Fibroblast of skin of left biceps (primary cell): Measurements from ENCODE around the gene S100A5.
"Not testable (repeated sequence)": the region's sequence is repeated elsewhere in the genome, so short reads cannot be mapped to it uniquely, and the experiment has no call there.

Source experiments
- DNase-seq, 2 experiments: peaks; one replicate each; pipeline ENCODE4 v3.0.0-alpha.2; 2013; ENCODE audit warnings: low read depth in 2 of 2

The S100A5 gene, protein sequence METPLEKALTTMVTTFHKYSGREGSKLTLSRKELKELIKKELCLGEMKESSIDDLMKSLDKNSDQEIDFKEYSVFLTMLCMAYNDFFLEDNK

DNA sequence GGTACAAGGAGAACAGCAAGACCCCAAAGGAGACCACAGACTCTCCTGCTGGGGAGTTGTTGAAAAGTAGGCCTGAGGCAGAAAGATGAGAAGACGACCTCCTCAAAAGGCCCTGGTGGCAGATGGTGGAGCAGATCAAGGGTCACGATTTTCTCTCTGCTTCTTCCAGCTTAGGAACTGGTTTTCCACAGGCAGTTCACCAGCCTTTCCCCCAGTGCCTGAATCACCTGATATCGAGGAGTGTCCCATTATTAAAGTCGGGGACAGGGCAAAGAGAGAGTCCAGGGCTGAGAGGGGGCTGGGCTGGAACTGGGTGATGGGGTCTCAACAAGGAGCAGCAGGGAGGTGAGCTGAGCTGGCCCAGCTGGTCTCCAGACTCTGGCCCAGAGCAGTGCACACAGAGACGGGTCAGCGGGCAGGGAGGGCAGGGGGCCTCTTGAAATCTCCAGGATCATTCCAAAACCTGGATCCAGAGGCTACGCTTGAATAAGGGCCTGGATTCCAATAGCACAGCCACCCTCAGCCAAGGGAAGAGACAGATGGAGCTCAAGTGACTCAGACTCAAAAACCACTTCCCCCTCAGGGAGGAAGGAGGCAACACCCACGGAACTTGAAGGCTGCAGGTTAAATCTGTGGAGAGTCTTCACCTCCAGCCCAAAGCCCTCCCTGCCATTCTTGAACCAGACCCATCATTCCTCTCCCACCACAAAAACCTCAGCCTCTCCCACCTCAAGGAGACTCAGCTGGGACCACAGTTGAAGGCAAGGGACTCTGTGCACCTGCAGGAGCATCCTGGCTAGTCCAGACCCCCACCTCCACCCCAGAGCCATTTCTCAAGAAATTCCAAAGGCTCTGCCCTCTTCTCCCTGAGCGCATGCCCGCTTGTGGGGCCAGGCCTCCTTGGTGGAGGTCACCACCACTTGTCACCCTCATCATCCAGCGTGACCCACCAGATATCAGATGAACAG is at the start of gene S100A5:
Gene S100A5 (minus strand): TSS at position 541 of the 968 bp plus-strand sequence. CDS start 743 bp downstream, outside the sequence.
- DNase-seq, result no peak

DNA sequence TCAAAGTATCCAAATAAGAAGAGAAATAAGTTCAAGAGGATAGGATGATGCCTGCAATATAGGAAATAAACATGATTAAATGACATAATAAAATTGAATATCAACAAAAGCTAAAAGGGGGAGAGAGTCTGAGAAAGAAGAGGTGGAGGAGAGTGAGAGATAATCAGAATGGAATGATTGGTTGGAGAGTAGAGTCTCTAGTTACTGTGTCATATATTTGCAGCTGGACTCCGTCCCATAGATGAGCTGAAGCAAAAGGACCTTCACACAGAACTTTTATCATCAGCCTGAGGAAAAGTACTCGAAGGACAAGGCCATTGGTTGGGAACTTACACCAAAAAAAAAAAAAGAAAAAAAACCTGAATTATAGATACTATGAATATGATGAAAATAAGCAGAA is 47.7 kb upstream of the S100A5 start:
- DNase-seq, result no peak

DNA sequence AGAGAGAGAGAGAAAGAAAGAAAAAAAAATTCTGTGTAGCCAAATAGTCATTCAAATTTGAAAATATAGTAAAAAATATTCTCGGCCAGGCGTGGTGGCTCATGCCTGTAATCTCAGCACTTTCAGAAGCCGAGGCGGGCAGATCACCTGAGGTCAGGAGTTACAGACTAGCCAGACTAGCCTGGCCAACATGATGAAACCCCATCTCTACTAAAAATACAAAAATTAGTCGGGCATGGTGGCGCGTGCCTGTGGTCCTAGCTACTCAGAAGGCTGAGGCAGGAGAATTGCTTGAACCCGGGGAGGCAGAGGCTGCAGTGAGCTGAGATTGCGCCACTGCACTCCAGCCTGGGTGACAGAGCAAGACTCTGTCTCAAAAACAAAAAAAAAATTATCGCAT is 47.3 kb upstream of the S100A5 start:
- not testable (repeated sequence) for DNase-seq

DNA sequence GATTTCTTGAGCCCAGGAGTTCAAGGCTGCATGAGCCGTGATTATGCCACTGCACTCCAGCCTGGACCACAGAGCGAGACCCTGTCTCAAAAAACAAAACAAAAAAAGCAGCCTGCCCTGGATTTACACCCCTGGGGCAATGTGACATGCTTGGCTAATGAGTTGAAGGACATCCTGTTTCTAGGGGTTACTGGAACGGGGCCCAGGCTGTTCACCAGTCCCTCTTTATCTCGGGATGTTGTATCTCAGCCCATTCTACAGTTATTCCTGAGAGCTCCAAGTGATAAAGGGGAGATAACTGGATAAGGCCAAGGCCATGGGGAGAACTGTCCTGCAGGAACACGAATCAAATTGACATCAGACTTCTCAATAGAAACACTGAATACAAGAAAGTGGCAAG is 46.6 kb upstream of the S100A5 start:
- no peak for DNase-seq

DNA sequence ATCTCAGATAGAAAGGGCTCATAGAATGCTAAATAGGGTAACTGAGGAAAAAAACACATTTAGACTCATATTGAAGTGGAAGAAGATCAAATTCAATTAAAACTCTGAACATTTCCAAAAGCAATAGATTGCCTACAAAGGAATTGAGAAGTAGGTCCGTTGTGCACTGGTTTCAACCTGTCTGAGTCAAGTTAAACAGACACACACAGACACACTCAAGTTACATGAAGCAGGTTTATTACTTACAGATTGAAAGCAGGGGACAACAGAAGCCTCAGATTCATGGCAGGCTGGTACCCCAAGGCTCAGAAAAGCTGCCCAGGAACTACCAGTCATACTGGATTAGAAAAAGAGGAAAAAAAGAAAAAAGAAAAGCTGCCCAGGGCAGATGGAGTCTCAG is 45.6 kb upstream of the S100A5 start:
- DNase-seq, result no peak

DNA sequence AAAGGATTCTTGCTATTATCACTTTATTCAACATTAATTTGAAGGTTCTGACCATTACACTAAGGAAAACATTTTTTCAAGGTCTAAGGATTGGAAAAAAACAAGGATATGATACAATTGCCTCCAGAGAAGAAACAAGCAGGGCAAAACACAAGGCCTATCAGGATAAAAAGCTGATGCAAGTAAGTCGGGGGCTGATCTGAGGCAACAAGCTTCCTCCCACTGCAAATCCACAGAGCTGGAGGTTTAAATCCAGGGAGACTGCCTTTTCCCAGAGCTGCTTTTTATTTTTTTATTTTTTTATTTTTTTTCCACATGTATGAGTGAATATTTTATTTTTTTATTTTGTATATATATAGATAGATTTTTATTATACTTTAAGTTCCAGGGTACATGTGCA is 44.3 kb upstream of the S100A5 start:
- no peak for DNase-seq

DNA sequence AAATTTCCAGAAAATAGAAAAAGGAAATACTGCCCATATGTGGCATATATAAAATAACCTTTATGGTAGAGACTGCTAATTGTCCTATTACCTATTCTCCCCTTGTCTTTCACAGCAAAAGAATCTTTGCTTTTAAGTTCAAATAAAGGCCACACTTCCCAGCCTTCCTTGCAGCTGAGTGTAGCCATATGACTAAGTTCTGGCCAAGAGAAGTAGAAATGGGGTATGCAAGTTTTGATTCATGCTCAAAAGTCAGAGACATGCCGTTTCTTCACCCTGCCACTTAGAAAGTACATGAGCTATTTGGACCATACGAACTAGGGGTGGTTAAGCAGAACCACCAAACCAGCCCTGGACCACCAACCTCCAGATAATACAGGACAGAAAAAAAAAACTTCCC is 43.2 kb upstream of the S100A5 start:
- no peak for DNase-seq

DNA sequence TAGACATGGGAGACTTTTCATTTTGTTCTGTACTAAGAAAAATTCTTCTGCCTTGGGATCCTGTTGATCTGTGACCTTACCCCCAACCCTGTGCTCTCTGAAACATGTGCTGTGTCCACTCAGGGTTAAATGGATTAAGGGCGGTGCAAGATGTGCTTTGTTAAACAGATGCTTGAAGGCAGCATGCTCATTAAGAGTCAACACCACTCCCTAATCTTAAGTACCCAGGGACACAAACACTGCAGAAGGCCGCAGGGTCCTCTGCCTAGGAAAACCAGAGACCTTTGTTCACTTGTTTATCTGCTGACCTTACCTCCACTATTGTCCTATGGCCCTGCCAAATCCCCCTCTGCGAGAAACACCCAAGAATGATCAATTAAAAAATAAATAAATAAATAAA is 42.8 kb upstream of the S100A5 start:
- DNase-seq, result not testable (repeated sequence)

DNA sequence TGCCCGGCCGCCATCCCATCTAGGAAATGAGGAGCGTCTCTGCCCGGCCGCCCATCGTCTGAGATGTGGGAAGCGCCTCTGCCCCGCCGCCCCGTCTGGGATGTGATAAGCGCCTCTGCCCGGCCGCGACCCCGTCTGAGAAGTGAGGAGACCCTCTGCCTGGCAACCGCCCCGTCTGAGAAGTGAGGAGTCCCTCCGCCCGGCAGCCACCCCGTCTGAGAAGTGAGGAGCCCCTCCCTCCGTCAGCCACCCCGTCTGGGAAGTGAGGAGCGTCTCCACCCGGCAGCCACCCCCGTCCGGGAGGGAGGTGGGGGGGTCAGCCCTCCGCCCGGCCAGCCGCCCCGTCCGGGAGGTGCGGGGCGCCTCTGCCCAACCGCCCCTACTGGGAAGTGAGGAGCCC is 42.1 kb upstream of the S100A5 start:
- not testable (repeated sequence) for DNase-seq

DNA sequence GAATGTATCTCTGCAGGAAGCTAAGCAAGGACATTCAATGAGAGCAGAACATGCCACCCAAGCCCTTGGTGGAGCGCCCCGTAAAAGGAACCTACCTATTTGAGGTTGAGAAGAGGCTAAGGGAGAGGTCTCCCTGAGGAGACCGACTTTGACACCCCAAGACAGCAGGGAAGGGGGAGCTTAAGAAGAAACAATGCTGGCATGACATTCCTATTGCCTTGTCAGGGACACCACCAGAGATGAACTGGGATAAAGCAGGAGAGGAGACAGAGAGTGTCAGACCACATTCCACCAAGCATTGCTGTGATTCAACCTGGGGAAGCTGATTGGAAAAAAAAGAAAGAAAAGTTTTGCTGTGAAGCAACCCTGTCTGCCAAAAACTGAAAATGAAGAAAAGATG is 38.2 kb upstream of the S100A5 start:
- DNase-seq, result no peak

DNA sequence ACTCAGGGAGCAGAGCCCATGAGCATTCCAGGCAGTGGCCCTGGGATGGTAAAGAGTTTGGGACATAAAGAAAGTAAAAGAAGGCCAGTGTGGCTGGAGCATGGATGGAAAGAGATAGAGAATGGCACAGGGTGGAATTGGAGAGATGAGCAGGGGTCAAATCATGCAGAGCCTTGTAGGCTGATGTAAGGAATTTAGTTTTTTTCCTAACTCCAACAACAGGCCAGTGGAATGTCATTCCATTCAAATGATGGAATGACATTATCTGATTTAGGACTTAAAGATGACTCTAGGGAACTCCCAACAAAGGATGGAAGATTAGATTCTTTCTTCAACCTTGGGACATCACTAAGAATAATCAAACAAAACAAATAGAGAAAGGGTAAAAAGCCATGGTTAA is 37.8 kb upstream of the S100A5 start:
- DNase-seq, result peak; percentile 40 to 49

DNA sequence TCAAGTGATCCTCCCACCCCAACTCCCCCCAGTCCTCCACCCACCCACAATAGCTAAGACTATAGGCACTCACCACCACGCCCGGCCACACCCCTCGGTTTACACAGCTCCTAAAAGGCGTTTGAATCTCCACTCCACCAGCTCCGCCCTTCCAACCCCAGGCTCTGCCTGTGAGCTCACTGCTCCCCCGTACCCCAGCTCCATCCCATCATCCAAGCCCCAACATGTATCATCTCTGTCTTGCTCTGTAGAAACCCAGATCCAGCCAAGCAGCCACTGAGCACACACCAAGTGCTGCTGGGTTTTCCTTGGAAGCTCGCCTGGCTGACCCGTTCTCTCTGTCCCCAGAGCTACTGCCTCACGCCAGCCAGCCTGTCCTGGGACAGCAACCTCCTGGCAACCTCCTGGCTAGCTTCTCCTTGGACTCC is 36.9 kb upstream of the S100A5 start:
- no peak for DNase-seq

DNA sequence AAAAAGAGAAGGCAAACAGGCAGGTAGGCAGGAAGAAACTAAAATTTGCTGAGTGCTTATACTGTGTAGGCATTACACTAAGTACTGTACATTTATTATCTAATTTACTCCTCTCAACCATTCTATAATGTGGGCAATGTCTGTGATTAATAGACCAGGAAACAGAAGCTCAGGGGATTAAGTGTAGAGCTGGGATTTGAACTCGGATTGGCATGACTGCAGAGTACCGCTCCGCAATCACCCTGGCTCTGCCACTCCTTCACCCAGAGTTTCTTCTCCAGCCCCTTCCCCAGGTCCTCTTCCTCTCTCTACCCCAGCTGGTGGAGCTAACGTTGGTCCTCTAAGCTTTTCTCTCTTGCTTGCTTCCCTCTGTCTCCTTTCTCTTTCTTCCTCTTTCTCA is 36.4 kb upstream of the S100A5 start:
- DNase-seq, result no peak

DNA sequence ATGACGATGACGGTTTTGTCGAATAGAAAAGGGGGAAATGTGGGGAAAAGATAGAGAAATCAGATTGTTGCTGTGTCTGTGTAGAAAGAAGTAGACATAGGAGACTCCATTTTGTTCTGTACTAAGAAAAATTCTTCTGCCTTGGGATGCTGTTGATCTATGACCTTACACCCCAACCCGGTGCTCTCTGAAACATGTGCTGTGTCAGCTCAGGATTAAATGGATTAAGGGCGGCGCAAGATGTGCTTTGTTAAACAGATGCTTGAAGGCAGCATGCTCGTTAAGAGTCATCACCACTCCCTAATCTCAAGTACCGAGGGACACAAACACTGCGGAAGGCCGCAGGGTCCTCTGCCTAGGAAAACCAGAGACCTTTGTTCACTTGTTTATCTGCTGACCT is 34.8 kb upstream of the S100A5 start:
- not testable (repeated sequence) for DNase-seq

DNA sequence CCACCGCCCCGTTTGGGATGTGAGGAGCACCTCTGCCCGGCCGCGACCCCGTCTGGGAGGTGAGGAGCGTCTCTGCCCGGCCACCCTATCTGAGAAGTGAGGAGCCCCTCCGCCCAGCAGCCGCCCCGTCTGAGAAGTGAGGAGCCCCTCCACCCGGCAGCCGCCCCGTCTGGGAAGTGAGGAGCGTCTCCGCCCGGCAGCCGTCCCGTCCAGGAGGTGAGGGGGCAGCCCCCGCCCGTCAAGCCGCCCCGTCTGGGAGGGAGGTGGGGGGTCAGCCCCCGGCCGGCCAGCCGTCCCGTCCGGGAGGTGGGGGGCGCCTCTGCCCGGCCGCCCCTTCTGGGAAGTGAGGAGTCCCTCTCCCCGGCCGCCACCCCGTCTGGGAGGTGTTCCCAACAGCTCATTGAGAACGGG is 34.4 kb upstream of the S100A5 start:
- DNase-seq, result not testable (repeated sequence)

DNA sequence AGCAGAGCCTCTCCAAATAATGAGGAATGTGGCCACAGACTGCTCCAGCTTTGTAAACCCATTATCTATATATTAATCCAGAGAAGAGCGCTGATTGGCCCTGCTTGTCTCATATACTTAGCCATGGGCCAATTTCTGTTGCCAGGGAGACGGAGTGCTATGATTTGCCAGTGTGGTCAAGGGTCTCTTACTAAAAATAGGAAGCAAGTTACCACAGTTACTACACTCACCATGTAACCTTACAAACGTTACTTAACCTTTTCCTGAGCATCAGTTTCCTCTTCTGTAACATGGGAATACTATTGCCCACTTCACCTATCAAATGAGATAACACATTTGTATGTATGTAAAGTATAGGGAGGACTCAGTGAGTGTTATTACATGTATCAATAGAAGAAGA is 32.6 kb upstream of the S100A5 start:
- DNase-seq, result no peak

DNA sequence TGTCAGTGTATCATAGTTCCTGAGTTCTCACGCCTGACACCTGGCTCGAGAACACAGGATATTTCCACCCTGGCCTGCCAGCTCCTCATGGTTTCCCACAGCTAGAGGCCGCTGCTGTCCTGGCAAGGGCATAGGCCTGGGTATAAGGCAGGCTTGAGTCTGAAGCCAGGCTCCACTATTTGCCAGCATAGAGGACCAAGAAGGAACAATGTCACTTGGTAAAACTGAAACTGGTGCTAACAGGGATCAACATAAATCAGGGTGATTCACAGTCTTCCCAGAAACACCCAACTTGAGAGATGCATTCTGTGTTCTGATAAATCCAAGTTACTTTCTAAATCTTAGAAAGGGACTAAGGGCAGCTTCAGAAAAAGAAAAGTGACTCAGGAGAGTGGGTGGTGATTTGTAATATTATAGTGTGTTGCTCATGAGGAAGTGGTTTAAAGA is 31.9 kb upstream of the S100A5 start:
- DNase-seq, result peak in 1 of 2 experiments; percentile 33

DNA sequence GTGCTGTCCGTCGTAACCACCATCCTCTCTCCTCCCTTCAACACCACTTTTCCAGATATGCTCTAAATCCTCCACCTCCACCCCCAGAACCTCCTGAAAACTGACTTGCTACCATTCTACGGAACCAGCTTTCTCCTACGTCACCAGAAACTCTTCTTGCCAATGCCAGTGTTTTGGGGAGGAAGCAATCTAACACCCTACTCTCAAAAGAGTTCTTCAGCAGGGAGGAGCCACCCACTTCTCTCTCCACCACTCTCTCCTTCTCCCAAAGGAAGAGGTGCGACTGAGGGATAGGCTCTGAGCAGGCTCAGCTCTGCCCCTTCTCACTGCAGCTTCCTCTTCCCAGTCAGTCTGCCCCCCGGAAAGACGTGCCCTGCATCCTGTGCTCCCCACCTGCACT is 31.0 kb upstream of the S100A5 start:
- DNase-seq, result no peak

DNA sequence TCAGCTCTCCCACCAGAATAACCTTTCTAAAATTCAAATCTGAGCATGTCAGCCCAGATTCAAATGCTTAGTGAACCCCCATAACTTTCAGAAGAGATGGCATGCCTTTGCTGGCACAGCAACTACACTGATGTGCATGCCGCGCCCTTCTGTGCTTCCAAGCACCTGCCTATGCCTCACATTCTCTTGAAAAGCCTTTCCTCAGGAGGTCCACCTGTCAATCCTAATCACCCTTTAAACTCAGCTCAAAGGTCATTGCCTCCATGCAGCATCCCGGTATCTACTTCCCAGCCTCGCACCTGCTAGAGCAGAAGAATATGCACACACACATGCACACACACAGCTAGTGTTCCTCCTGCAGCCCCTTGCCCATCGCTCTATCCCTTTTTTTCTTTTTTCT is 30.1 kb upstream of the S100A5 start:
- DNase-seq, result no peak

DNA sequence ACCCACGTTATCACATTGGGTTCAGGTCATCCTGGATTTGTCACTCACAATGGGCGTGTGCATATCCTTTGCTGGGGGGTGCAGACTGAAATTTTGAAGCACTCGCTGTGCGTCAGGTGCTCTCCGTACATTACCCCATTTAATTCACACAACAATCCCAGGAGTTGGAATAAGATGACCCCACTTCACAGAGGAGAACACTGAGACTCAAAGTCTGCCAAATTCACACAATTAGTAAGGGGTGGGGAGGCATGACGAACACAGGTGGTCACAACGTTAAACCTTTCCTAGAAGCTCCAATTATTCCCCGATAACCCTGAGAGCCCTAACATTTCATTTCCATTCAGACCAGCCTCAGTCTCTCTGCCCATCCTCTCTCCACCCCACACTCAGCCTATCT is 28.7 kb upstream of the S100A5 start:
- DNase-seq, result no peak

DNA sequence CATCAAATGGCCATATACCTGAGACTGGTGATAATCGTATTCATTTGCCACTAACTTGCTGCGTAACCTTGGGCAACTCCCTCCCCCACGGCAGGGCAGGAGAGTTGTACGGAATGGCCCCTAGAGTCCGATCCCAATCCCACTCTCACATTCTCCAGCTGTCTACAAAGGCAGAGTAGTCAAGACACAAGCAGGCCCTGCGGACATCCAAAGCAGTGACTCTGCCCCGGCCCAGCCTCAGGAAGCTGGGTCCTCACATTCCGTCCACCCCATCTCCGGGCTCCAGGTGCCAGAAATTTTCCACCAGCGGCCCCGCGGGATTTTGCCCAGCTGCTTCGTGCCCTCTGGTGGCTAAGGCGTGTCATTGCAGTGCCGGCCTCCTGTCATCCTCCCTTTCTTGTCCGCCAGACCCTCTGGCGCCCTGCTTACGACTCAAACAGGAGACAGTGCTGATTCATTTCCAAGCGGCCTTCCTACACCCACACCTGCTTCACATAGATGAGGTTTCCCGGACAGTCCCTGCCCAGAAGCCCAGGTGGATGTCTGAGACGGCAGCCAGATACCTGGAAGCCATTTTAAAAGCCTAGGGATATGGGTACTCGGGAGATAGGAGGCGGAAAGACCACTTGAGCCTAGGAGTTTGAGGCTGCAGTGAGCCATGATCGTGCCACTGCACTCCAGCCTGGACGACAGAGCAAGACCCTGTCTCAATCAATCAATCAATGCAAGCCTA is 27.8 kb upstream of the S100A5 start:
- peak; percentile 55 to 57 for DNase-seq

DNA sequence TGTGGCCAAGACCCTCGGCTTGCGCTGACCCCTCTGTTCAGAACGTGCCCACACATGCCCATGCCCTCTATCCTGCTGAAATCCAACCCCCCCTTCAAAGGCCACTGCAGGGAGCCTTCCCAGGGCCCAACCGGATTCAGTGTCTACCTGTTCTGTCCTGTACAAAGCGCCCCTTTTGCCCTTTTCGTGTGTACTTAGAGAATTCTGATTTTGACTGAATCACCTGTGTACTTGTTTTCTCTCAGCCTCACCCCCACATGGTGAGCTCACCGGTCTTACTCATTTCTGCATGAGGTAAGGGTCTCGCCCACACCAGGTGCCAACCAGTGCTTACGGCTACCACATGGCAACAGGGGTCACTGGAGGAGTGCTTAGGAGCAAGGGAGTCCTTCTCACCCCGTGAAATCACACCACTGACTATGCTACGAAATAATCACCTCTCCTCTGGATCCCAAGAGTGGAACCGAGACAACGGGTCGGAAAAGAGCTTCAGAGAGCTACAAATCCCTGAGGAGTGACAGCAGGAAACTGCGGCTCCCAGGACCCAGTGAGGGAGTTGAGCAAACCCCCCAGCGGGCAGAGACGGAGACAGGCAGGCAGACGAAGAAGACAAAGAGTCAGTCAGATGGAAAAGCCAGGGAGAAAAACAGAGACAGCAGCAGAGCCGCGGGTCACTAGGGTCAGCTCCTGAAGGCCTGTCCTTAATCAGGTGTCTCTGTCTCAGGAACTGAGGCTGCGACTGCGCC is 27.1 kb upstream of the S100A5 start:
- DNase-seq, result no peak
